Osteoblast (primary cell): ENCODE data around the gene EMC1. TPM values are rescaled to one million over a fixed set of nuclear protein-coding genes. Genes with fewer than 3 reads are reported as not detected.

Experiments used
- DNase-seq: peaks from one replicate; pipeline ENCODE4 v3.0.0; 2011; ENCODE audit warnings: low spot score, mixed read lengths; ENCODE audit not compliant: insufficient read length; ENCODE audit errors: missing footprints
- H2AFZ ChIP-seq: 2 replicates; pipeline ENCODE4 v1.6.0; 2011; ENCODE audit warnings: mild to moderate bottlenecking, low read length
- H3K27ac ChIP-seq: 2 replicates; pipeline ENCODE4 v1.5.1; 2011; ENCODE audit warnings: mild to moderate bottlenecking, low read depth, low read length, moderate library complexity
- H3K27me3 ChIP-seq: 2 replicates; pipeline ENCODE4 v1.6.0; 2012; ENCODE audit warnings: mild to moderate bottlenecking, control low read depth, inconsistent platforms, low read length, moderate library complexity; ENCODE audit not compliant: insufficient read depth
- H3K36me3 ChIP-seq: 2 replicates; pipeline ENCODE4 v1.5.1; 2011; ENCODE audit warnings: mild to moderate bottlenecking, low read length, control low read depth, moderate library complexity; ENCODE audit not compliant: insufficient read depth
- H3K4me1 ChIP-seq: 2 replicates; pipeline ENCODE4 v1.5.1; 2011; ENCODE audit warnings: mild to moderate bottlenecking, low read length, control low read depth, moderate library complexity; ENCODE audit not compliant: insufficient read depth
- H3K4me2 ChIP-seq: 2 replicates; pipeline ENCODE4 v1.6.0; 2011; ENCODE audit warnings: mild to moderate bottlenecking, low read length; ENCODE audit not compliant: insufficient read depth
- H3K4me3 ChIP-seq: fragments of 200-600 bp; sonication (generic); 3 replicates; pipeline ENCODE4 v1.5.1; 2012; ENCODE audit warnings: mild to moderate bottlenecking, low read length, inconsistent platforms; ENCODE audit not compliant: insufficient read depth
- H3K79me2 ChIP-seq: 2 replicates; pipeline ENCODE4 v1.6.0; 2012; ENCODE audit warnings: mild to moderate bottlenecking, low read length, control low read depth, inconsistent platforms; ENCODE audit not compliant: insufficient read depth
- H3K9me3 ChIP-seq: 2 replicates; pipeline ENCODE4 v1.5.1; 2011; ENCODE audit warnings: low read depth, low read length, control low read depth
- H4K20me1 ChIP-seq: 2 replicates; pipeline ENCODE4 v1.6.0; 2012; ENCODE audit warnings: mild to moderate bottlenecking, low read length, control low read depth; ENCODE audit not compliant: insufficient read depth
- CTCF ChIP-seq: IDR thresholded peaks from 2 replicates; pipeline ENCODE4 v1.5.1; 2011; ENCODE audit warnings: mild to moderate bottlenecking, low read depth, low read length, moderate library complexity; ENCODE audit errors: extremely low read depth
- total RNA-seq: library from RNA; depleted of rRNA; stranded (reverse); fragments of >200 nt; gene quantifications from 2 replicates; pipeline ENCODE4 v1.2.3, GENCODE V29; 2012

EMC1 gene
- total RNA-seq, 1 donor, result 64.1 TPM

GRCh38 chr1:19212167-19212566 is 39.2 kb downstream of the EMC1 start:
- H3K9me3 ChIP-seq, result no peaks in the 10 kb centered on the region
- peaks cover 26% of the 10 kb centered on the region for H3K4me1 ChIP-seq
- no peak overlapping the region for H3K4me2 ChIP-seq
- DNase-seq, result no peak
- H3K79me2 ChIP-seq, result peaks cover 86% of the 10 kb centered on the region
- TF ChIP-seq CTCF, result no peak
- no peak overlapping the region for H2AFZ ChIP-seq
- H3K4me3 ChIP-seq, result no peak overlapping the region
- no peak overlapping the region for H3K27ac ChIP-seq
- H3K27me3 ChIP-seq, result no peaks in the 10 kb centered on the region
- H4K20me1 ChIP-seq, result peaks cover 21% of the 10 kb centered on the region
- peaks cover 22% of the 10 kb centered on the region for H3K36me3 ChIP-seq

- H3K4me3 ChIP-seq, result peak overlapping the region; percentile 89
- H4K20me1 ChIP-seq, result peaks cover 33% of the 10 kb centered on the region
- H2AFZ ChIP-seq, result peak overlapping the region; percentile 78
- H3K9me3 ChIP-seq, result no peaks in the 10 kb centered on the region
- peak; percentile 52 for DNase-seq
- peak overlapping the region; percentile 99 for H3K27ac ChIP-seq
- H3K36me3 ChIP-seq, result peaks cover 12% of the 10 kb centered on the region
- H3K4me2 ChIP-seq, result peak overlapping the region; percentile 99
- H3K27me3 ChIP-seq, result no peaks in the 10 kb centered on the region
- H3K79me2 ChIP-seq, result peaks cover 92% of the 10 kb centered on the region
- peaks cover 26% of the 10 kb centered on the region for H3K4me1 ChIP-seq
- TF ChIP-seq CTCF, result no peak
Measured at GRCh38 chr1:19210772-19211549, 40.4 kb downstream of the EMC1 start.

DNA sequence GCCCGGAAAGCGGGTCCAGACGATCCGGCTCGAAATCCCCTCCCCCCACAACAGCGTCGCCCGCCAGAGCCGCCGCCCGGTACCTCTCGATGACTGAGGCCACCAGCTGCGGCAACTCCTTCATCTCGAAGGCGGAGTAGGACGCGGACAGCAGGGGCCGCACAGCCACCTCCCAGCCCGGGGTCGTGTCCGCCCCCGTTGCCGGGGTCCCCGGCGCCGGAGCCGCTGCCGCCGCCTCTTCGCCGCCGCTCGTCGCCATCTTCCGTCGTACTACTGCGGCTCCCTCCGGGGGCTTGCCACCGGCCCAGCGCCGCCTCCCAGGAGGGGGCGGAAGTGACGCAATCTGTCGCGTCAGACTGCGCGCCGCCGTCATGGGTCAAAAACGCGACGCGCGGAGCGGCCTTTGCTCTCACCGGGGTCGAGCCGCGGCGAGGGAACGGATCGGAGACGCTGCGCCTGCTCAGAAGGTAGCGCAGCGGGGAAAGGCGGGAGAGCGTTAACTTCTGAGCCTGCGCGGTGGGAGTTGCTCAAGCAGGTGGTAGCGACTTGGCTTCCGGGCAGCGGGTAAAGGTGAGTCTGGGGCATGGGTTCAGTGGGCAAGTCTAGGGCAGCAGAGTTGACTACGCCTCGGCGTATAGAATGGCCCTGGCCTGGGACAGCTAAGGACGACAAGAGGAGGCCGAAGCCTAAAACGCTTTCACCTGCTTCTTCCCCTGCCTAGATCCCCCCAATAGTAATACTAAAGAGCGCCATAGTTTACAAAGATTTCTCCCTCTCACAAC is 41.1 kb downstream of the EMC1 start, which contains the start of gene UBR4:
TSS of gene UBR4 (minus strand) at position 277 of the 782 bp plus-strand sequence. CDS start at position 259, 18 bp downstream.
- H3K79me2 ChIP-seq, result peaks cover 96% of the 10 kb centered on the region
- no peaks in the 10 kb centered on the region for H3K9me3 ChIP-seq
- H3K4me2 ChIP-seq, result peak within 1 kb of the TSS; percentile 99
- no peak for TF ChIP-seq CTCF
- no peaks in the 10 kb centered on the region for H3K27me3 ChIP-seq
- H2AFZ ChIP-seq, result peak within 1 kb of the TSS; percentile 78
- H3K27ac ChIP-seq, result peak within 1 kb of the TSS; percentile 99
- peak within 1 kb of the TSS; percentile 89 for H3K4me3 ChIP-seq
- peaks cover 6% of the 10 kb centered on the region for H3K36me3 ChIP-seq
- peaks cover 26% of the 10 kb centered on the region for H3K4me1 ChIP-seq
- H4K20me1 ChIP-seq, result peaks cover 34% of the 10 kb centered on the region
- DNase-seq, result peak; percentile 95
